Lung (tissue), 12 donors: ENCODE measurements around the gene UGT2A2. TPM values are rescaled to one million over a fixed set of nuclear protein-coding genes. Genes with fewer than 3 reads are reported as not detected.

Source experiments
- ATAC-seq: fragments of 200-7000 bp; cut with Tn5 transposase; one replicate; pipeline ENCODE4 v1.9.1; 2020; ENCODE audit warnings: moderate number of reproducible peaks; ENCODE audit not compliant: insufficient read depth, low FRiP score
- DNase-seq, 3 donors: peaks; one replicate each; pipeline ENCODE4 v3.0.0-alpha.2; 2013 to 2017
- H3K27ac ChIP-seq, 2 donors: one replicate each; pipeline ENCODE4 v1.5.1; 2013; ENCODE audit warnings: mild to moderate bottlenecking in 2 of 2, moderate library complexity in 2 of 2, control low read depth in 1 of 2, inconsistent platforms in 1 of 2, low read depth in 1 of 2, low read length in 1 of 2
- H3K27me3 ChIP-seq, 3 donors: one replicate each; pipeline ENCODE4 v1.5.1; 2013; ENCODE audit warnings: low read length in 2 of 3; ENCODE audit not compliant: control insufficient read depth in 3 of 3, insufficient read depth in 3 of 3
- H3K36me3 ChIP-seq, 4 donors: one replicate each; pipeline ENCODE4 v1.5.1; 2013; ENCODE audit warnings: low read length in 4 of 4, mild to moderate bottlenecking in 1 of 4, moderate library complexity in 1 of 4; ENCODE audit not compliant: control insufficient read depth in 4 of 4, insufficient read depth in 4 of 4
- H3K4me1 ChIP-seq, 5 donors: one replicate each; pipeline ENCODE4 v1.5.1; 2013; ENCODE audit warnings: low read length in 5 of 5, mild to moderate bottlenecking in 2 of 5, moderate library complexity in 1 of 5; ENCODE audit not compliant: control insufficient read depth in 5 of 5, insufficient read depth in 5 of 5
- H3K4me3 ChIP-seq: one replicate; pipeline ENCODE4 v1.5.1; 2013; ENCODE audit warnings: mild to moderate bottlenecking, control low read depth, moderate library complexity
- H3K9ac ChIP-seq, 2 donors: one replicate each; pipeline ENCODE4 v1.5.1; 2013; ENCODE audit warnings: low read length in 2 of 2, control low read depth in 1 of 2; ENCODE audit not compliant: insufficient read depth in 1 of 2
- H3K9me3 ChIP-seq, 4 donors: one replicate each; pipeline ENCODE4 v1.5.1; 2013; ENCODE audit warnings: low read length in 3 of 4, mild to moderate bottlenecking in 1 of 4, moderate library complexity in 1 of 4; ENCODE audit not compliant: control insufficient read depth in 4 of 4, insufficient read depth in 3 of 4
- WGBS, 2 donors: extraction: QIAGEN DNeasy Blood & Tissue Kit; methylation state at CpG; one replicate each; pipeline ENCODE4 v1.1.7; 2013; 5-methylcytosine and 5-hydroxymethylcytosine counted together
- polyA plus RNA-seq, 2 donors: library from polyadenylated mRNA; stranded (reverse); fragments of 200-250 nt; gene quantifications; one replicate each; pipeline ENCODE4 v1.2.1, GENCODE V29; 2013
- total RNA-seq, 2 donors: library from RNA; depleted of rRNA in 1 of 2; stranded (reverse); fragments of >200 nt in 1 of 2; gene quantifications; one replicate each; pipeline ENCODE4 v1.2.1, GENCODE V29; 2014 to 2021
- TF ChIP-seq, protein P1 (sequence below): IDR thresholded peaks from 2 replicates; pipeline ENCODE4 v1.5.1; 2012; ENCODE audit warnings: mild to moderate bottlenecking; ENCODE audit errors: control extremely low read depth, extremely low read depth
- donor health status: control.
- donor health status: control.
- donor health status: Bipolar disorder and iron deficiency.
- donor health status: healthy.
- donor health status: DM: yes; HTN: yes; CAD: no.

Gene UGT2A2
- total and polyA plus RNA-seq, 4 donors = not detected

- TF ChIP-seq, protein P1, sequence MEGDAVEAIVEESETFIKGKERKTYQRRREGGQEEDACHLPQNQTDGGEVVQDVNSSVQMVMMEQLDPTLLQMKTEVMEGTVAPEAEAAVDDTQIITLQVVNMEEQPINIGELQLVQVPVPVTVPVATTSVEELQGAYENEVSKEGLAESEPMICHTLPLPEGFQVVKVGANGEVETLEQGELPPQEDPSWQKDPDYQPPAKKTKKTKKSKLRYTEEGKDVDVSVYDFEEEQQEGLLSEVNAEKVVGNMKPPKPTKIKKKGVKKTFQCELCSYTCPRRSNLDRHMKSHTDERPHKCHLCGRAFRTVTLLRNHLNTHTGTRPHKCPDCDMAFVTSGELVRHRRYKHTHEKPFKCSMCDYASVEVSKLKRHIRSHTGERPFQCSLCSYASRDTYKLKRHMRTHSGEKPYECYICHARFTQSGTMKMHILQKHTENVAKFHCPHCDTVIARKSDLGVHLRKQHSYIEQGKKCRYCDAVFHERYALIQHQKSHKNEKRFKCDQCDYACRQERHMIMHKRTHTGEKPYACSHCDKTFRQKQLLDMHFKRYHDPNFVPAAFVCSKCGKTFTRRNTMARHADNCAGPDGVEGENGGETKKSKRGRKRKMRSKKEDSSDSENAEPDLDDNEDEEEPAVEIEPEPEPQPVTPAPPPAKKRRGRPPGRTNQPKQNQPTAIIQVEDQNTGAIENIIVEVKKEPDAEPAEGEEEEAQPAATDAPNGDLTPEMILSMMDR = no peak
- DNase-seq = no peak
- no peaks in the 10 kb centered on the region for H3K9me3 ChIP-seq
These were observed 18.7 kb upstream of the UGT2A2 start for GRCh38 chr4:69658133-69658532.

GRCh38 chr4:69656653-69657158 lies 17.3 kb upstream of the UGT2A2 start:
- Histone ChIP-seq H3K9ac (no peak overlapping the region), H3K4me3 (no peak overlapping the region), H3K4me1 (no peaks in the 10 kb centered on the region), H3K27ac (no peak overlapping the region), H3K9me3 (peaks cover 0 to 2% (median 0%) of the 10 kb centered on the region in 4 donors), H3K27me3 (no peaks in the 10 kb centered on the region), H3K36me3 (no peaks in the 10 kb centered on the region)
- no peak for DNase-seq
- 74 to 79% methylated on average over 6 of the region's 6 CpGs for WGBS, 2 donors
- ATAC-seq = no peak
- TF ChIP-seq, protein P1 = no peak

More at GRCh38 chr4:69658133-69658532, 18.7 kb upstream of the UGT2A2 start:
- Histone ChIP-seq H3K4me3 (no peak overlapping the region), H3K36me3 (no peaks in the 10 kb centered on the region), H3K4me1 (no peaks in the 10 kb centered on the region), H3K9ac (no peak overlapping the region), H3K27me3 (no peaks in the 10 kb centered on the region), H3K27ac (no peak overlapping the region)
- WGBS, 2 donors = 86 to 93% methylated on average over 12 of the region's 12 CpGs
- ATAC-seq = no peak

DNA sequence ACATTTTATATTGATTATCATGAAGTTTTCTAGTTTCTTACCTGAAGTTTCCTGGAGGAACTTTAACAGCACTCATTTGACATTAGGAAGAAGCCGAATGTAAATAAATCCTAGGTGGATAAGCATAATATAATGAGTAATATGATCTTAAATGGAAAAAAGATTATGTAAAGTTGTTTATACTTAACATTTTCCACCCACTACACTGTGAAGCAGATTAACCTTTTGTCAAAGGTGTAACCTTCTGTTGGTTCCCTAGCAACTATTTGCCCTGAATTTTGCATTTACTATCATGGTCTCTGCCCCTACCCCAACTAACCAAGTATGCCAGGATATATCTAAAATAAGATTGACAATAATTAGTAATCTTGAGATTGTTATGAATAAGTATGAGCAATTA lies 13.7 kb upstream of the UGT2A2 start, which contains the start of gene UGT2A1:
Gene UGT2A1 (minus strand): TSS at position 101 of the 400 bp plus-strand sequence. CDS start 5,603 bp downstream, outside the sequence.
- DNase-seq = no peak
- Histone ChIP-seq H3K36me3 (no peaks in the 10 kb centered on the region), H3K4me3 (no peak within 1 kb of the TSS), H3K4me1 (no peaks in the 10 kb centered on the region), H3K9ac (no peak within 1 kb of the TSS), H3K27me3 (no peaks in the 10 kb centered on the region), H3K9me3 (peaks cover 0 to 2% (median 0%) of the 10 kb centered on the region in 4 donors), H3K27ac (no peak within 1 kb of the TSS)
- no peak for ATAC-seq
- TF ChIP-seq, protein P1 = no peak
- 88 to 91% methylated on average over 1 of the region's 1 CpG for WGBS, 2 donors

DNA sequence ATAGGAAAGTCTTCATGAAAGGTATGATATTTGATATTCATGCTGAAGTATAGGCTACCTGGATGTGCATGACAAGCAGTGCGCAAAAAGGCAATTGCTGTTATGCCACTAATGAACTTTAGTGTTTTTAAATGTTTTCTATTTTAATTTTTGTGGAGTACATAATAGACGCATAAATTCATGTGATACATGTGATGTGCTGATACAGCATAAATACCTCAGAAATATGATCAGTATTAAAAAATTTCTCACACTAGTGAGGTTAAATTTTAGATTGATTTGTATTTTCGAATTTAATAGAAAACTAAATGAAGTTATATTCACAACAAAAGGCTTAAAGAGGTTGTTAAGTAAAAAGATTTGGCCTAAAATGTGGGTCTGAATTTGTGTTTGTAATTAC lies 11.4 kb upstream of the UGT2A2 start:
- no peaks in the 10 kb centered on the region for H3K27me3 ChIP-seq
- ATAC-seq = no peak
- H3K36me3 ChIP-seq = no peaks in the 10 kb centered on the region
- H3K4me3 ChIP-seq = no peak overlapping the region
- no peak overlapping the region for H3K27ac ChIP-seq
- 70 to 93% methylated on average over 3 of the region's 3 CpGs for WGBS, 2 donors
- peaks cover 0 to 2% (median 0%) of the 10 kb centered on the region in 4 donors for H3K9me3 ChIP-seq
- no peak for DNase-seq
- no peak overlapping the region for H3K9ac ChIP-seq
- TF ChIP-seq, protein P1 = no peak
- no peaks in the 10 kb centered on the region for H3K4me1 ChIP-seq
